Fibroblast of skin of right biceps (primary cell): Measurements from ENCODE around the gene RUFY4.

Experiments
- DNase-seq: peaks from one replicate; pipeline ENCODE4 v3.0.0-alpha.2; 2013

Gene RUFY4

DNA sequence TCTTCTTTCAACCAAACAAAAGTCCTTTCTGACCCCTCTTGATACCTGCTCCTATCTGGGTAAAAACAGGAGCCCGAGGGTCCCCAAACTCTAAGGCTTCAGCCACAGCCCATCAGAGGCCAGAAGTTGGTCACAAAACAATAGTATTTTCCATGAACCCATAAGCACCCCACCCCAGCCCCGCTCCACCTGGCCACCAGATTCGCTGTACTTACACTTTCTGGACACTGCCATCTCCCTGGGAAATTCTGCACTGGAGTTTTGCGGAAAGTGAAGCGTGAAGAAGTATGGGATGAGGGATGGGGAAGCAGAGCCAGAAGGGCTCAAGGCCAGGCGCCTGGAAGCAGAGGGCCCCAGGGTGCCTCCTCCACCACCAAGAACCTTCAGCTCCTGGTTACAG is 5.2 kb upstream of the RUFY4 start:
- DNase-seq, result no peak

DNA sequence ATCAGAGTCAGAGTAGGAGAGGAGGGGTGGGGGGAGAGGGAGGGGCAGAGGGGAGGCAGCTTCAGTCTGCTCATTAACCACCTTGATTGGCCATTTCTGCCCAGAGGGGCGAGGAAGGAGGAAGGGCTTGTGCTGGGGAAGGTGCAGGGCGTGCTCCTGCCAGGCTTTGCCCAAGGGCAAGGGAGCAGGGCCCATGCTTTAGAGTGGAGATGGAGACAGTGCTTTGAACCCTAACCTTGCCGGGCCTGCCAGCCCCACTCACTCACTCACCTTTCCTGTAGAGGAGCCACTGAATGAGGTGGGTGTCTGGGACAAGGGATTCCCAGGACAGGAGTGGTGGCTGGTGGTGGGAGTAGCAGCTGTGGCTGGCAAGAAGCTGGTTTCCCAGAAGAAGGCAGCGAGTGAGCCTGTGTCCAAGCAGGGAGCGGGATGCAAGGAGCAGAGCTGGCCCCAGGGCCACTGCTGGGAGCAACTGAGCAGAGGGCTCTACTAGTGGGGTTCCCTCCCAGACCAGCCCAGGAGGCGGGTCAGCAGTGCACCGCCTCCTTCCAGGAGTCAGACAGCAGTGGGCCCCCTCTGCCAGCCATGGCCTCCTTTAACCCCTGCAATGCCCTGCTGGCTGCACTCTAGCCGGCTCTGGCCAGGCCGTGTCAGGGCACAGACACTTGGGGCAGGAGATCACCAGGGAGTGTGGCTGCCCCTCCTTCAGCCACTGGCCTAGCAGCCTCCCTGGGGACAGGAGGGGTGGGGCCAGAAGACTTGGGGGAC is 3.6 kb upstream of the RUFY4 start:
- DNase-seq, result no peak

DNA sequence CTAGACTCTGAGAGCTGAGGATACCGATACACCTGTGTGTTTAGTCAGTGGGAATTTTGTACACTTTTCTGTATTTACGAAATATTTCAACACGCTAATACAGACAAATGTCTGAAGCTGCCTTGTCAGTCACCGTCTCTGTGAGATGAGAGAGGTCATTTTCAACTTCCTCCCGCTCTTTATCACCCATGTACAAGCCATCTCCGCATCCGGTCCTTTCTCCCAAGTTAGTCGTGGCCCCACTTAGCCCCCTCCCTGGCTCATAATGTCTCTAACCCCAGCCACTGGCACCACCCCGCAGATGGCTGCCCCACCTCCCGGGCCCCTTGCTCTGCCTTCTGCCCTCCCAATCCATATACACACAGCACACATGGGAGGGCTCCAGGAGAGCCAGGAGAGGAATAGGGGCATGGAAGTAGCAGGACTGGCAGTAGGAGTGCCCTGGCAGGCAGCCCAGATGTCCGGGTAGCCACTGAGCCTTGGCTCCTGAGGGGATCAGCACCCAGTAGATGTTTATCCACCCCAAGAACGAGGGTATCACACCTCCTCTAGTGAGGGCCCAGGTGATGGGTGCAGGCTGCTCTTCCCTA is 2.0 kb upstream of the RUFY4 start:
- DNase-seq, result no peak

DNA sequence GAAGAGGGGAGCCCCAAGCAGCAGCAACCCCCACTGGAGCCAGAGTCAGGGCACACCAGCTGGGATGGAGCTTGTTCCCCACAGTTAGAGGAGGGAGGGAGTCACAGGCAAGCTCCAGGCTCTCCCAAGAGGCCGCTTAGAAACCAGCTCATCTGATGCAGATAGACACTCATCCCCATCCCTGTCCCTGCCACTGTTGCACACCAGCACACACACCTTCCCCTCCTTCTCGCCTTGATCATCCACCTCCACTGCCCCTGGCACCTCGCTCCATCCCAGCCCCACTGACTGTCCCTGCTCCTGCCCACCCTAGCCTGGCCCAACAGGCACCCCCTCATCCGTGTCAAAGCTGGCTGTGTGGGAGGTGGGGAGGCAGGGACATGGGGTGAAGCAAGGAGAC is 1.5 kb upstream of the RUFY4 start:
- no peak for DNase-seq

DNA sequence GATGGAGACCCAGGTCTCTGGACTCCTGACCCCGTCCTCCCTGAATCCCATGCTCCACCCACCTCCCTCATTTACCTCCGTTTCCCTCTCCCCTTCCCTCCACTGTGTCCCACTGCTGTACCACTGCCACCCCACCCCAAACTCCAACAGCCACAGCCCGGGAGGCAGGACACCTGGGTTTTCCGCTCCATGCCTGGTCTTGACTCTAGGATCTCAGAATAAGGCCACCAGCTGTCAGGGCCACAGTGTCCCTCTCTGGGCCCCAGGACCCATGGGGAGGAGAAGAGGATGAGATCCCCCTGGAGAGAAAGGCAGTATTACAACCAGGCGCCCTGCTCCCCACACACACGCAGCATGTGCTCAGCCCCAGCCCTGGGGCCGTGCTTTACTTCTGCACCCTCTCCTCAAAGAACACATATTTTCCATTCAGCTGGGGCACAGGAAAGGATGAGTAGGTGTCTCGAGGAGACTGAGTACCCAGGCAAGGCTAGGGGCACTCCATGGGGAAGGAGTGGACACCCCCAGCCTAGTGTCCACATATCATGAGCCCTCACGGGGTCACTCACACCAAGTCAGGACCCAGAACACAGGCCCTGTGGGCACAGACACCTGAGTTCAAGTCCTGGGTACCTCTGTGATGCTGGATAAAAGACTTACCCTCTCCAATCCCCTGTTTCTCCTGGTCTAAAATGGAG is 700 bp downstream of the RUFY4 start:
- DNase-seq, result no peak

DNA sequence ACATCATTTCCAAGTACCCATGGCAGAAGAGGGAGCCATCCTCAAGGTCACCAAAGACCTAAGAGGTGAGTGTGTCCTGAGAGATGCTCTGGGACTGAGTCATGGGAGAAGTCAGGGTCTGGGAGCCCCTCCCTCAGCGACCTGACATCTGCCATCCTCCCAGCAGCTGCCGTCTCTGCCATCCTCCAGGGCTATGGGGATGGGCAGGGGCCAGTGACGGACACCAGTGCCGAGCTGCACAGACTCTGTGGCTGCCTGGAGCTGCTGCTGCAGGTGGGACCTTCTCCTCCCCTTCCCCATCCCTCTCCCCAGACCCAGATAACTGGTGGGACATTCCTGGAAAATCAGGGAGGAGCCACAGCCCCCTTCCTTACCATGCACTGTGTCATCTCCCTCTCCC is 1.5 kb downstream of the RUFY4 start:
- DNase-seq, result no peak

DNA sequence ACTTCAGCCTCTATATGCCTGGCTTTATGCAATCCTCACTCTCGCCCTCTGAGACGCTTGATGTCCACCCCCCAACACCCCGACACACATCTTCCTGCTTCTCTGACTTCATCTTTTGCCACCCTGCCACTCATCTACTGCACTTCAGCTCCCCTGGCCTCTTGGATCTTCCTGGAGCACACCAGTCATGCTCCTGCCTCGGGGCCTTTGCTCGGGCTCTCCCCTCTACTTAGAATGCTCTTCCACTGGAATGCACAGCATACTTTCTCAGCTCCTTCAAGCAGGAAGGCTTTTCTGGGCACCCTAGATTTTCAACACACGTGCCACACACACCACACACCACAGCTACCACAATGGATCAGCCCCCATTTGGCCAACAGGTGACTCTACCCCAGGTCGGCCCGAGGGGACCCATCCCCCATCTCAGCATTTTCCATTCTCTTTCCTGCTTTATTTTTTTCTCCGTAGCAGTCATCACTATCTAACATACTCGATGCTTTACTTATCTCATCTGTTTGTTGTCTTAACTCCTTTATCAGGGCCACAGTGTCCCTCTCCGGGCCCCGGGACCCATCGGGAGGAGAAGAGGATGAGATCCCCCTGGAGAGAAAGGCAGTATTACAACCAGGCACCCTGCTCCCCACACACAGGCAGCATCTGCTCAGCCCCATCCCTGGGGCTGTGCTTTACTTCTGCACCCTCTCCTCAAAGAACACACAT is 2.3 kb downstream of the RUFY4 start:
- DNase-seq, result no peak

DNA sequence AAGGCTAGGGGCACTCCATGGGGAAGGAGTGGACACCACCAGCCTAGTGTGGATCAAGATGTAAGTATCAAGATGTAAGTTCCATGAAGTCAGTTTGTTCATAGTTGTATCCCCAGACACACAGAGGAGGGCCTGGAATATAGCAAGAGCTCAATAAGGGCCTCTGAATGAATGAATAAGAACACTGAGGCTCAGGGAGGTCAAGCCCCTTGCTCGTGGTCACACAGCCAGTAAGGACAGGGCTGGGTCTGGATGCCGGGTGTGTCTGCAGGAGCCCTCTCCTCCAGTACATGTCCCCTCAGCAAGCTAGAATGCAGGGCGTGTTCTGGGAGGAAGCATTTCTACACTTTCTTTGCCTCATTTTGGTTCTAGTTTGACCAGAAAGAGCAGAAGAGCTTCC is 2.9 kb downstream of the RUFY4 start:
- DNase-seq, result no peak

DNA sequence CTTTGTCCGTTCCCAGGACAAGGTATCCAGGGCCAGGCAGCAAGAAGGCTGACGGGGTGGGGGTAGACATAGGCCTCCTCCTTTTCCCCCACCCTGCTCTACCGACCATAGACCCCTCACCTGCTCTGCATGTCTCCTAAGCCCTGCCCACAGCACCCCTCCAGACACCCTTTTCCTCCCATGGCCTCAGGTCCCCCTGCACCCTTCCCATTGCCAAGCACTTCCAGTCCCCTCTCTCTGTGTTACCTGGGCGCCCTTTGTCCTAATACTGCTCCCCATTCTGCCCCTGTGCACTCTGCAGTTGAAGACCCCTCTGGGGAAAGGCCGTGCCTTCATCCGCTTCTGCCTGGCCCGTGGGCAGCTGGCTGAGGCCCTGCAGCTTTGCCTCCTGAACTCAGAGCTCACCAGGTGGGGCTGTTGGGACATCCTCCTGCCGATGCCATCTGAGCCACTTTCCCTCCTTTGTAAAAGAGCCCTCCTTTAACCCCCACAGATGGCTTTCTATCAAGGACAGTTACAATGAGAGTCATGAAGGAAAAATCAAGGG is 3.5 kb downstream of the RUFY4 start:
- DNase-seq, result no peak

DNA sequence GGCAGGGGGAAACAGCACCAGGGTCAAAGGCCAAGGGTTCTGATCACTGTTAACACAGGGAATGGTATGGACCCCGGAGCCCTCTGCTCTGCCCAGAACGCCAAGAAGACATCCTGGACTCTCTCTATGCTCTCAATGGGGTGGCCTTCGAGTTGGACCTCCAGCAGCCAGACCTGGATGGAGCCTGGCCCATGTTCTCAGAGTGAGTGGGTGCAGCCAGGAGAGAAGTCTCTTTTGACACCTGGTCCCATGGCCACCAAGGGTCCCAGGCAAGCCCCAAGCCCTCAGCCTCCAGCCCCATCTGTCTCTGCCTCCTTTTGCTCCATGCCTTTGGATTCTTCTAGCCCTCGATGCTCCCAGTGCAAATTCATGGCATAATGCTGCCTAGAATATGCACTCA is 4.1 kb downstream of the RUFY4 start:
- DNase-seq, result no peak

DNA sequence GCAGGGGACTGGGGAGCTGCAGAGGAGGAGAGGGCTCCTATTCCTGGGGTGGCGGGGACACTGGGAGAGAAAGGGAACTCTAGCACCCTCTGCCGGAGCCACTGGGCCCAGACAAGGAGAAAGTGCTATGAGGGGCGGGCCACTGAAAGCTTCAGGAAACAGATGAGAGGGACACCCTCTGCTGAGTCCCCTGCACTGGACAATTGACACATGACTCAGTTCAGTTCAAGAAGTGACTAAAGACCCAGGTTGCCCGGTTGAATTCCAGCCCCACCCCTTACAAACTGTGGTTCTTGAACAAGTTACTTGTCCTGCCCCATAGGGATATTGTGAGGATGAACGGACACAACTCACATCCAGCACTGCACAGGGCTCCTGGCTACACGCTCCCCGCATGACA is 5.0 kb downstream of the RUFY4 start:
- peak; percentile 21 for DNase-seq

DNA sequence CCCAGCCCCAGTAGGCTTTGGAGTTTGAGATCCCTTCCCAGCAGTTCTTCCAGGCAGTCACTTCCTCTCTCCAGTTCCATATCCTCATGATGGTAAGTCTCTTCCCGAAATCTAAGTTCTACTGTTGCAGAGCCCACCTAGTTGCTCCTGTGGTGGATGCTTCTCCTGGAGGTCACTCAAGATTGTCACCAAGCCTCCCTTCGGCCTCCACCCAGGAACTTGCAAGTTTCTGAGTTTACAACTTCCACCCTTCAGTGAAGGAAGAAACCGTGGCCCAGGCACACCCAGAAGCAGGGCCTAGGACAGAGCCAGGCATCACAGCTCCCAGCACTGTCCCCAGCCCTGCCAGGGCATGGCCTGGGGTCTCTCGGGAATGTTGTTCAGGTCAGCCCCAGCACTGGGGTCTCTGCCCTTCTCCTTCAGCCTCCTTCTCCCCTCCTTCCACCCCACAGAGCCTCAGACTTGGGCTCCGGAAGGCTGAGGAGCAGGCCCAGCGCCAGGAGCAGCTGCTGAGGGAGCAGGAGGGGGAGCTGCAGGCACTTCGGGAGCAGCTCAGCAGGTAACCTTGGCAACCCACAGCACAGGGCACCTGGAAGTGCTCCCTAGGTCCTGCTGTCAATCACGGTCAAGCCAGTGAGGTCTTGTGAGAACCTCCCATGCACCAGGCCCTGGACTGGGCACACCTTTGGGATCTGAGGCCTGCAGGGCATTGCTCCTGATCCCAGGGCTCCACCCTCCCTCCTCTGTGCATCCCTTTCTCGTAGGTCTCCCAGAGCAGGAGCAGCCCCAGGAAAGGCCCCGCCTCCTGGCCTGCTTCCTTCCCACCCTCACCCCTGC is 7.1 kb downstream of the RUFY4 start:
- DNase-seq, result no peak

DNA sequence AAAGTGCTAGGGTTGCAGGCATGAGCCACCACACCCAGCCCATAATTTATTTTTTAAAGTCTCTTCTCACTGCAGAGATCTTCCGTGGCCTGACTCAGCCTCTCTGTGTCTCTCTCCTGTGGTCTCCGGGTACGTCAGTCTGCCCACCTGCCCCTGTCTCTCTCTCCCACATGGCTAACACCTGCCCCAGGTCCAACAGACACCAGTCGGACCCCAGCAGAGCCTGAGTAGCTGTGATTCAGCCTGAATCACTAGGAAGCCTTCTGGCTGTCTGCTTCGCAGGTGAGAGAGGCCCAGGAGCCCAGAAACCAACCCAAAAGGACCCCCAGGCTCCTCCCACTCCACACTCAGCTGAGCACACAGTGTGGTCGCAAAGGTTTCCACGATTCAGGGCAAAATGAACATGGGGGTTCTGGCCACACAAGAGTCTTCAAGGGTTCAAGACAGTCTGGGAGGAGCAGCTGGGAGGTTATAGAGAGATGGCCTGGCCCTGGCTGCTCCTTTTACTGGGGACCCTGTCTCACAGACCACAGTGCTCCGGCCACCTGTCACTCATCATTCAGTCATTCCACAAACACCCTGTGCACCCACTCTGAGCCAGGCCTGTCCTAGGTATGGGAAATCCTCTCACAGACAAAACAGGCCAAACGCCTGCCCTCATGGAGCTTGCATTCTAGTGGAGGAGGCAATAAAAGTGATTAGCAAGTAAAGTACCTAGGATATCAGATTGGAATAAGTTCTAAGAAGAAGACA is 8.6 kb downstream of the RUFY4 start:
- no peak for DNase-seq

DNA sequence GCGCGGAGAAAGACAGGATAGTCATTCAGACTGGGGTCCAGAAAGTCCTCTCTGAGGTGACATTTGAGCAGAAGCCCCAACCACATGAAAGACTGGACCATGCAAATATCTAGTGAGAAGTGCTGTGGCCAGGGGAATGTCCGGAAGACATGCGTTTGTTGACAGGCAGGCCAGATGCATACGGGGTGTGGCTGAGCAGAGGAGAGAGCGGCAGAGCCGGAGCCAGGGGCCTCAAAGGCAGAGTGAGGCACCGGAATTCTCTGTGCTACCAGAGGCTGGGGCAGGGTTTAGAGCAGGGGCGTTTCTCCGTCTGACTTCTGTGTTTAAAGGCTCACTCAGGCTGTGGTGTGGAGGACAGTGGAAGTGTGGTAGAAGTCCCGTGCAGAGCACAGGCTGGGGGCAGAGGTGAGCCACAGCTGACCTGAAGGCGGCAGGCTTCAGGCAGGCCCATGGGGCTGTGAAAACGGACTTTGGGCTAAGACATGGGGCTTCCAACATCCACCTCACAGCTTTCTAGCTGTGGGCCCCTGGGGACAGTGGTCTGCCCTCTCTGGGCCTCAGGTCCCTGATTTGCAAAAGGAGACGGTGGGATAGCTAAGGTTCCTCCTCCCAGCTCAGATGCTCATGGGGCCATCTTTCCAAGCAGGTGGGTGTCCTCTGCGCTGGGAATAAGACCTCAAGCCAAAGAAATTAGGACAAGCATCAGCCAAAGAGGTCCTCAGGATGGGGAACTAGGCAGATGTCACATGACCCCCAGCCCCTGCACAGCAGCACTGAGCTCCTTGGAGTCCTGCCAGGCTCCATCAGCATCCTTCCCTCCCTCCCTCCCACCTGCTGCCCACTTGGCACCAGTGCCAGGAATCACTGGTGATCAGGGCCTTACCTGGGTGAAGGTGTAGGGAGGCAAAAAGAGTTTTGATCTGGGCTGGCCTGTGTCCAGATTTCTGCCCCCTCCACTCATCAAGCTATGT is 11.2 kb downstream of the RUFY4 start:
- DNase-seq, result no peak

DNA sequence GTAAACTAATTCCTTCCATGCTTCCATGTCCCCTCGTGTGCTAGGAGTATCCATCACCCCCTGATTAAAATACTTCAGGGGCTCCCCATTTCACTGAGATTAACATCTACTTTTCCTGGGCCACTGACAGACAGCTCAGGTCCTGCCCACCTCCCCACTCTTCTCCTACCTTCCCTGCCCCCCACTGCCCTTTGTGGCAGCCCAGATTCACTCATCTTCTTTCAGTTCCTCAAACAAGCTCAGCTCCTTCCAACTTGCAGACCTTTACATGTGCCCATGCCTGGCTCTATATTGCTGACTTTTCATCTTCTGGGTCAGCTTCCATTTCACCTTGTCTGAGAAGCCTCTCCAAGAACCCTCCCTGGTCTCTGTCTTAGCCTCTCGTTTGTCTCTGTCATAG is 12.0 kb downstream of the RUFY4 start:
- no peak for DNase-seq

DNA sequence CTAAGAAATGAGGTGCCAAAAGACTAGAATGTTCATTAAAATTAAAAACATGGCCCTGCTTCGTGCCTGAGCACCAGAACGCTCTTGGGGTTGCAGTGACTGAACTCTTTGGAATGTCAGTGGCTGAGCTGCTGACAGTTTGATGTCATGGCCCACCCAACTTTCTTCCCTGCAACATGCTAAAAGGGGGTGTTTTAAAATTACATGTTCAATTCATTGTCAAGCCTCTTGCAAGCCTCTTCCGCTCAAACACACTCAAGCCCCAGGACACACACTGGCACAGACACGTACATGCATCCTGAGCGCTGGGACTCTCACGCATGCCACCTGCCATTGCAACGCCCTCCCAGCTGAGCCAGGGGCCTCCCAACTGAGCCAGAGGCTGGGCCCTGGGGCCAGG is 12.6 kb downstream of the RUFY4 start:
- peak; percentile 98 for DNase-seq

DNA sequence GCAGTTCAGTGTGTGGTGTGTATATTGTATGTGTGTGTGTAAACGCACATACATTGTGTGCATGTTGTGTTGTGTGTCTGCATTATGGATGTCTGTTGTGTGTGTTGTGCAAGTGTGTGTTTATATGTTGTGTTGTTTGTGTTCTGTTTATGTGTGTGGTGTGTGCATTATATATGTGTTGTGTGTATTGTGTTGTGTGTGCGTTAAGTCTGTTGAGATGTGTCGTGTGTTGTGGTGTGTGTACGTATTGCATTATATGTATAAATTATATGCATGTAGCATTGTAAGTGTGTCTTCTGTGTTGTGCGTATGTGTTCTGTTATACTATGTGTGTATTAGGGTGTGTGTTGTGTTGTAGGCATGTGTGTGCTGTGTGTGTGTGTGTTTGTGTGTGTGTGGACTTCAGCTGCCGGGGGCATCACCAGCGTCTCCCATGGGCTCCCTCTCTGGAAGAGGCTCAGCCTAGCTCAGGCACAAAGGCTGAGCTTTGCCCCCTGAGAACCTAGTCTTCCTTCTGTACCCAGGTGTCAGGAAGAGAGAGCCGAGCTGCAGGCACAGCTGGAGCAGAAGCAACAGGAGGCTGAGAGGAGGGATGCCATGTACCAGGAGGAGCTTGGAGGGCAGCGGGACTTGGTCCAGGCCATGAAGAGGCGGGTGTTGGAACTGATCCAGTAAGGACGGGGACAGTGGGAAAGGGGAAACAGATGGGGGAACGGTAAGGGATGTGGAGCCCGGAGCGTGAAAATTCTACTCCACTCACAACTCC is 13.7 kb downstream of the RUFY4 start:
- DNase-seq, result no peak

DNA sequence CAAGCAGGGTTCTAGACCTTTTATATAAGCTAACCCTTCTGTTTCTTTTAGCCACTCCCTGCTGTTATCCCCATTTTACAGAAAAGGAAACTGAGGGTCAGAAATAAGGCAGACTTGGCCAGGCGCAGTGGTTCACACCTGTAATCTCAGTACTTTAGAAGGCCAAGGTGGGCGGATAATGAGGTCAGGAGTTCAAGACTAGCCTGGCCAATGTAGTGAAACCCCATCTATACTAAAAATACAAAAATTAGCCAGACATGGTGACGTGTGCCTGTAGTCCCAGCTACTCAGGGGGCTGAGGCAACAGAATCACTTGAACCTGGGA is 14.3 kb downstream of the RUFY4 start:
- DNase-seq, result no peak

DNA sequence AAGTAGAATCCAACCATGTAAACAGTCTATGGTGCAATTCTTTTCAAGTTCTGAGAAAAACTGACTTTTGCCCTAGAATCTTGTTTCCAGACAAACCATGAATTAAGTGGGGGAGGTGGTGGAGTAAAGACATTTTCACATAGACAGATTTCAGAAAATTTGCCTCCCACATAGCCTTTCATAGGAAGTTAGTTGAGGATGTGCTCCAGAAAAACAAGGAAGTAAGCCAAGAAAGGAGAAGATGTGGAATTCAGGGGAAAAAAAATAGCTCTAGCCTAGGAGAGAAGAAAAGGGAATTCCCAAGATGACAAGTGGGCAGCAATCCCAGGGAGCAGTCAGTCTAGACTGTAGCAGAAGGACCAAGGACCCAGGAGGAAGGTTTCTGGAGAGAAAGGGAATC is 17.4 kb downstream of the RUFY4 start:
- DNase-seq, result no peak

DNA sequence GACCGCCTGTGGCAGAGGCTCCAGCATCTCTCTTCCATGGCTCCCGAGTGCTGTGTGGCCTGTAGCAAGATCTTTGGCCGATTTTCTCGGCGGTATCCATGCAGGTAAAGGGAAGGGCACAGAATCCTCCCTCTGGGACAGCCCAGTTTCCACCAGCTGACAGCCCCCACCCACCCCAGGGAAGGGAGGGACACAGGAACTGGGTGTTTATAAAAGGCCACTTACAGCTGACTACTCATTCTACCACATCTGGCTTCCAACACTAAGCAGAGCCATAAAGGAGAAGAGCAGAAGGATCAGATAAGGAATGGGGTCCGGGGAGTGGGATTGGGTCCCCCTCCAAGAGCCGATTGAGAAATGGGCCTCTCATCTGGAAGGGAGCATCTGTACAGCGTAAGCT is 20.2 kb downstream of the RUFY4 start:
- no peak for DNase-seq
